ENCODE measurements around the gene SMAD9. TPM values are rescaled to one million over a fixed set of nuclear protein-coding genes. Genes with fewer than 3 reads are reported as not detected.
A peak's percentile ranks its signal among the peaks of the same experiment; 100 is the strongest.

Gene SMAD9
- total RNA-seq, 4 donors from 2014 or later: 0.98 to 4.1 (median 2.1) TPM

DNA sequence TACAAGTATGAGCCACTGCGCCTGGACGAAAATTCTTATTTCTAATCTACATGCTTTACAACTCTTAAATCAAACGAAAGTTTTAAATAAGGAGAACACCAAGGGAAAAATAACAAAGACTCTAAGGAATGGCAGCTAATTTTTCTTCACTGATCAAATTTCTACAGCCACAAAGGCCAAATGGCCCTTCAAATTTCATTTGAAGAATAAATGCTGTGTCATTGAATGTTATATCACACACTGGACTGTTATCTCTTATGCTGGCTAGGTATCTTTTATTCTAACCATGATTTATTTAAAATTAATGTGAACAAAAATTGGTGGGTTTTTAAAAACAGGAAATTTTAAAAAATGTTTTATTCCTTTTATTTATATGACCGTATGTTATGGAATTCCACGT, 14.1 kb downstream of the SMAD9 start:
- Histone ChIP-seq H3K9me3 (no peaks in the 10 kb centered on the region), H3K27me3 (no peaks in the 10 kb centered on the region), H3K36me3 (no peaks in the 10 kb centered on the region), H3K4me3 (no peak overlapping the region), H3K27ac (no peak overlapping the region), H3K4me1 (no peaks in the 10 kb centered on the region)
- no peak for TF ChIP-seq POLR2AphosphoS5 (IDR thresholded peaks at IDR 0.05)
- no peak for TF ChIP-seq CTCF (IDR thresholded peaks at IDR 0.05)
- no peak for TF ChIP-seq POLR2A (IDR thresholded peaks at IDR 0.05)
- TF ChIP-seq EP300 (IDR thresholded peaks at IDR 0.05): no peak
- WGBS: 94% methylated on average over 5 of the region's 5 CpGs
- DNase-seq (ENCODE audit: low spot score in 2 of 2): no peak

DNA sequence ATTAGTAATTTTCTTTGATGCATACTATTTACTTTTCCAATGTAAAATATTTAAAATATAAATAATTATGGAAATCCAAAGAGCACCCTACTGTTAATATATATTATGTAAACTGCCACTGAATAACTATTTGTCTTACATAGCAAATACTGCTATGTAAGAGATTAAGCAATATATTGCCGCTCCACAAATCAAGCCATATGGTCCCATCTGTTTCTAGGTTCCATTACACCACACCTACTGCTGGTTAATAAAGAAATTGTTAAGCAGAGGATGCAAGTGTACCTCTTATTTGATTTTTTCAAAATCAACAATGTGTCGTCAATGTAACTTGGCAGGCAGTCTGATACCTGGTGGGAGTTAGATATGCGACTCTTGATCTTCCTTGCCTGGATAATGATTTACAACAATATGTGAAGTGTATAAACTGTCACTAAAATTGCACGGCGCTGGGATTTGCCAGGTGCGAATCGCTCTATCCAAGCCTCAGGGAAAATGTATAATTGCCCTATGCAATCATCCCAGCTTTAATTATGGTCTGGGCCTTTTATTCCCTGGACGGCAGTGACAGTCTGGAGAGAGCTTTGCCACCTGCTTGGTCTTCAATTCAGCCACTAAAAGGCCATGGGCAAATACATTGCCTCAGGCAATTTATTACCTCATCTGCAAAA, 16.0 kb downstream of the SMAD9 start:
- Histone ChIP-seq H3K9me3 (no peaks in the 10 kb centered on the region), H3K27ac (no peak overlapping the region), H3K27me3 (no peaks in the 10 kb centered on the region), H3K36me3 (no peaks in the 10 kb centered on the region), H3K4me1 (no peaks in the 10 kb centered on the region), H3K4me3 (no peak overlapping the region)
- 74% methylated on average over 8 of the region's 8 CpGs for WGBS
- no peak for DNase-seq (ENCODE audit: low spot score in 2 of 2)
- no peak for TF ChIP-seq POLR2A (IDR thresholded peaks at IDR 0.05)
- no peak for TF ChIP-seq CTCF (IDR thresholded peaks at IDR 0.05)
- TF ChIP-seq POLR2AphosphoS5 (IDR thresholded peaks at IDR 0.05): no peak
- TF ChIP-seq EP300 (IDR thresholded peaks at IDR 0.05): no peak

- Histone ChIP-seq H3K27me3 (no peaks in the 10 kb centered on the region), H3K27ac (no peak overlapping the region), H3K36me3 (no peaks in the 10 kb centered on the region), H3K9me3 (no peaks in the 10 kb centered on the region), H3K4me3 (no peak overlapping the region), H3K4me1 (no peaks in the 10 kb centered on the region)
- TF ChIP-seq CTCF (IDR thresholded peaks at IDR 0.05): no peak
- no peak for DNase-seq (ENCODE audit: low spot score in 2 of 2)
Measured at GRCh38 chr13:36897054-36897616, 22.9 kb downstream of the SMAD9 start.

DNA sequence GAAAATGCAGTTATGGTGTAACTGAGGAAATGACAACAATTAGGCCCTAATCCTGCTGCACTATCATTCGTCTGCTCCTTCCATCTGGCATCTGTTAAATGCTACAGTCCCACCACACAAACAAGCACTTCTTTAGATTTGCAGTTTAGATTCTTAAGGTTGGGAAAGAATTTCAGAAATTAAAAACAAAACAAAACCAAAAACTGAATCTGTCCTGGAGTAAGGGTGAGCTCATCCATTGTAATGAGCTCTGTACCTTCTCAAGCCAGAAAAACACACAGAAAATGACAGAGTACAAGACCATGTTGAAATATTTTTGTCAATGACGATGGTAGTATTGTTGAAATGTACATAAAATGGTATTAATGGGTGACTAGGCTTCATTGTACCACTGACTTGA, 28.3 kb downstream of the SMAD9 start:
- no peaks in the 10 kb centered on the region for H3K36me3 ChIP-seq
- TF ChIP-seq EP300 (IDR thresholded peaks at IDR 0.05): no peak
- no peak for TF ChIP-seq POLR2A (IDR thresholded peaks at IDR 0.05)
- no peak for TF ChIP-seq CTCF (IDR thresholded peaks at IDR 0.05)
- no peak for TF ChIP-seq POLR2AphosphoS5 (IDR thresholded peaks at IDR 0.05)
- 71% methylated on average over 2 of the region's 2 CpGs for WGBS
- H3K9me3 ChIP-seq: no peaks in the 10 kb centered on the region
- no peak for DNase-seq (ENCODE audit: low spot score in 2 of 2)
- no peak overlapping the region for H3K4me3 ChIP-seq
- no peaks in the 10 kb centered on the region for H3K27me3 ChIP-seq
- no peaks in the 10 kb centered on the region for H3K4me1 ChIP-seq
- no peak overlapping the region for H3K27ac ChIP-seq

DNA sequence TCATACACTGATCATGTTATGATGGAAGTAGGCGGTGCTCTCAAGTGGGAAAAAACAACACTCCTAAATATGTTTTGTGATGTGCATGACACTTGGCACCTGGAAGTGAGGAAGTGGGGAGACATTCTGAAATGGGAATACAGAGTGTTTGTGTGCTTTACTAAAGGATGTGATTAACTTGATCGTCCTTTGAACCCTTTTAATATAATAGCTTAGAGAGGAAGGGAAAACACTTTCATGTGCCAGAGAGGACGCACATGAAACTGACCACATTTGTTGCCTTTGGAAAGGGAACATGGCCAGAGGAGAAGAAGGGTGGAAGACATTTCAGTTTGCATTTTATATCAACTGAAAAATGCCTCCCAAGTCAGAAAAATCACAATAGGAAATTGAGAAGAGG, 31.4 kb downstream of the SMAD9 start:
- no peak for DNase-seq (ENCODE audit: low spot score in 2 of 2)
- no peaks in the 10 kb centered on the region for H3K36me3 ChIP-seq
- H3K4me1 ChIP-seq: no peaks in the 10 kb centered on the region
- WGBS: 77% methylated on average over 3 of the region's 3 CpGs
- H3K9me3 ChIP-seq: no peaks in the 10 kb centered on the region
- no peak overlapping the region for H3K4me3 ChIP-seq
- no peak for TF ChIP-seq EP300 (IDR thresholded peaks at IDR 0.05)
- no peak for TF ChIP-seq POLR2A (IDR thresholded peaks at IDR 0.05)
- no peak for TF ChIP-seq CTCF (IDR thresholded peaks at IDR 0.05)
- TF ChIP-seq POLR2AphosphoS5 (IDR thresholded peaks at IDR 0.05): no peak
- H3K27me3 ChIP-seq: no peaks in the 10 kb centered on the region
- peak overlapping the region; percentile 38 for H3K27ac ChIP-seq
